MM.1S (cell line): ENCODE data around the gene DNAJC21.
A peak's percentile ranks its signal among the peaks of the same experiment; 100 is the strongest.

Source experiments
- DNase-seq: peaks from one replicate; pipeline ENCODE4 v3.0.0-alpha.2; 2015
- H2AFZ ChIP-seq: fragments of 300-600 bp; sonication (generic); 2 replicates; pipeline ENCODE4 v1.6.0; 2016; ENCODE audit warnings: antibody characterized with exemption, low read length
- H3F3A ChIP-seq: fragments of 300-600 bp; sonication (generic); 2 replicates; pipeline ENCODE4 v1.6.1; 2016; ENCODE audit warnings: mild to moderate bottlenecking, antibody characterized with exemption, low read length, moderate library complexity, mixed read lengths; ENCODE audit not compliant: insufficient read depth
- H3K27ac ChIP-seq: fragments of 300-600 bp; sonication (generic); 2 replicates; pipeline ENCODE4 v1.5.1; 2016; ENCODE audit warnings: mild to moderate bottlenecking, low read length
- H3K27me3 ChIP-seq: fragments of 300-600 bp; sonication (generic); replicated peaks from 2 replicates; pipeline ENCODE4 v1.6.0; 2016; ENCODE audit warnings: low read length; ENCODE audit not compliant: insufficient read depth
- H3K36me3 ChIP-seq: fragments of 300-600 bp; sonication (generic); replicated peaks from 2 replicates; pipeline ENCODE4 v1.6.1; 2016; ENCODE audit warnings: mild to moderate bottlenecking, low read length, mixed read lengths; ENCODE audit not compliant: insufficient read depth
- H3K4me1 ChIP-seq: fragments of 300-600 bp; sonication (generic); 2 replicates; pipeline ENCODE4 v1.6.1; 2016; ENCODE audit warnings: low read length, mixed read lengths
- H3K4me2 ChIP-seq: fragments of 300-600 bp; sonication (generic); 2 replicates; pipeline ENCODE4 v1.6.0; 2016; ENCODE audit warnings: low read depth, low read length
- H3K4me3 ChIP-seq: fragments of 300-600 bp; sonication (generic); 2 replicates; pipeline ENCODE4 v1.5.1; 2016; ENCODE audit warnings: low read length, mixed read lengths
- H3K79me2 ChIP-seq: fragments of 300-600 bp; sonication (generic); 2 replicates; pipeline ENCODE4 v1.6.1; 2016; ENCODE audit warnings: mixed run types, low read length, mixed read lengths
- H3K9ac ChIP-seq: fragments of 300-600 bp; sonication (generic); 2 replicates; pipeline ENCODE4 v1.6.1; 2016; ENCODE audit warnings: low read length, mixed read lengths
- H3K9me2 ChIP-seq: fragments of 300-600 bp; sonication (generic); replicated peaks from 2 replicates; pipeline ENCODE4 v1.6.1; 2016; ENCODE audit warnings: mild to moderate bottlenecking, low read length, mixed read lengths; ENCODE audit not compliant: insufficient read depth
- H3K9me3 ChIP-seq: fragments of 300-600 bp; sonication (generic); replicated peaks from 2 replicates; pipeline ENCODE4 v1.6.1; 2016; ENCODE audit warnings: mild to moderate bottlenecking, low read length, mixed read lengths; ENCODE audit not compliant: insufficient read depth
- H4K20me1 ChIP-seq: fragments of 300-600 bp; sonication (generic); 2 replicates; pipeline ENCODE4 v1.6.1; 2016; ENCODE audit warnings: mild to moderate bottlenecking, low read length, moderate library complexity, mixed read lengths; ENCODE audit not compliant: insufficient read depth
- CTCF ChIP-seq: fragments of 300-600 bp; sonication (generic); IDR thresholded peaks from 2 replicates; pipeline ENCODE4 v1.5.1; 2016; ENCODE audit warnings: antibody characterized with exemption, low read length, mixed read lengths
- EZH2 ChIP-seq: fragments of 300-600 bp; sonication (generic); optimal IDR thresholded peaks from 2 replicates; pipeline ENCODE3; 2017; ENCODE audit warnings: low read depth, mild to moderate bottlenecking, antibody characterized with exemption, low read length, mixed read lengths
- EZH2phosphoT487 ChIP-seq: fragments of 300-600 bp; sonication (generic); IDR thresholded peaks from 2 replicates; pipeline ENCODE4 v1.6.1; 2018; ENCODE audit warnings: antibody characterized with exemption, low read length

DNAJC21 gene

GRCh38 chr5:34926318-34926888 is 3.0 kb upstream of the DNAJC21 start:
- H3K9me2 ChIP-seq: no peaks in the 10 kb centered on the region
- no peak for DNase-seq
- H3K27me3 ChIP-seq: no peaks in the 10 kb centered on the region
- H3K9ac ChIP-seq: no peak overlapping the region
- H2AFZ ChIP-seq: no peak overlapping the region
- peaks cover 8% of the 10 kb centered on the region for H3K4me1 ChIP-seq
- peaks cover 38% of the 10 kb centered on the region for H3K79me2 ChIP-seq
- peaks cover 4% of the 10 kb centered on the region; the same call in 1 of the 2 replicates for H4K20me1 ChIP-seq
- peaks cover 17% of the 10 kb centered on the region for H3K36me3 ChIP-seq
- H3F3A ChIP-seq: peaks cover 46% of the 10 kb centered on the region
- TF ChIP-seq CTCF (no peak), EZH2phosphoT487 (no peak), EZH2 (no peak)
- no peak overlapping the region for H3K4me2 ChIP-seq
- no peaks in the 10 kb centered on the region for H3K9me3 ChIP-seq
- H3K4me3 ChIP-seq: no peak overlapping the region
- no peak overlapping the region for H3K27ac ChIP-seq

- Histone ChIP-seq H4K20me1 (peaks cover 4% of the 10 kb centered on the region; the same call in 1 of the 2 replicates), H3K27me3 (no peaks in the 10 kb centered on the region), H3K9ac (no peak overlapping the region), H3K9me2 (no peaks in the 10 kb centered on the region), H3K79me2 (peaks cover 44% of the 10 kb centered on the region), H3K4me1 (peaks cover 11% of the 10 kb centered on the region), H3F3A (peaks cover 39% of the 10 kb centered on the region), H3K4me2 (no peak overlapping the region), H3K9me3 (no peaks in the 10 kb centered on the region), H3K27ac (no peak overlapping the region), H3K36me3 (peaks cover 13% of the 10 kb centered on the region), H2AFZ (no peak overlapping the region), H3K4me3 (no peak overlapping the region)
- TF ChIP-seq CTCF (no peak), EZH2phosphoT487 (no peak), EZH2 (no peak)
- no peak for DNase-seq
Observed at GRCh38 chr5:34927785-34928184, 1.6 kb upstream of the DNAJC21 start.

GRCh38 chr5:34928267-34928666 is 1.1 kb upstream of the DNAJC21 start:
- H3K27ac ChIP-seq: no peak overlapping the region
- H2AFZ ChIP-seq: no peak overlapping the region
- no peak for DNase-seq
- no peak overlapping the region for H3K4me3 ChIP-seq
- H3K4me1 ChIP-seq: peaks cover 11% of the 10 kb centered on the region
- peaks cover 48% of the 10 kb centered on the region for H3K79me2 ChIP-seq
- no peak overlapping the region for H3K9ac ChIP-seq
- peaks cover 35% of the 10 kb centered on the region for H3F3A ChIP-seq
- H3K9me3 ChIP-seq: no peaks in the 10 kb centered on the region
- H3K36me3 ChIP-seq: peaks cover 13% of the 10 kb centered on the region
- TF ChIP-seq EZH2phosphoT487: no peak
- TF ChIP-seq EZH2: no peak
- TF ChIP-seq CTCF: no peak
- H4K20me1 ChIP-seq: peaks cover 4% of the 10 kb centered on the region; the same call in 1 of the 2 replicates
- H3K27me3 ChIP-seq: no peaks in the 10 kb centered on the region
- peak overlapping the region; percentile 69 for H3K4me2 ChIP-seq
- no peaks in the 10 kb centered on the region for H3K9me2 ChIP-seq
